ENCODE data around the gene CYGB.

Gene CYGB

DNA sequence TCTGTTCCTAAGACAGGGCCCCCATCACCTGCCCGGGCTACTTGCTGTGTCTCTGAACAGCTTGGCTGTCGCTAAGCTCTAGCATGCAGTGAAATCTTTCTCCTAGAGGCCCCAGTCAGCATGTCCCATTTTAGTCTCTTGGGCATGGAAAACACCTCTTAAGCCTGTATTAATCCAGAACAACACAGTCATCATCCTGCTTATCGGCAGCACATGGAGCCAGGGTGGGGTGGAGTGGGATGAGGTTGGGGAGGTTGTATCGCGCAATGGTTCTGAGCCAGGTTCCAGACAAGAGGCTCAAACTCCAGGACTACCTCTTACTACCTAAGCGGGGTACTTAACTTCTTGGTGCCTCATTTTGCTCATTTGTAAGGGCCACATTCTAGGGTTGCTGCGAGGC is 40.4 kb upstream of the CYGB start:
- no peaks in the 10 kb centered on the region for H4K20me1 ChIP-seq (ENCODE audit: low read depth, low read length)
- H3K27me3 ChIP-seq (ENCODE audit: low read length): no peaks in the 10 kb centered on the region
- no peak overlapping the region for H3K9ac ChIP-seq (ENCODE audit: low read length)
- no peak overlapping the region for H3K4me3 ChIP-seq (ENCODE audit: insufficient read depth, low read length, poor library complexity, severe bottlenecking)
- no peaks in the 10 kb centered on the region for H3K9me2 ChIP-seq (replicated peaks; ENCODE audit: insufficient read depth, low read length)
- H2AFZ ChIP-seq (ENCODE audit: low read depth, low read length, severe bottlenecking): no peak overlapping the region
- TF ChIP-seq CTCF (IDR thresholded peaks at IDR 0.05; ENCODE audit: insufficient read depth, low read length, poor library complexity, severe bottlenecking) (no peak), EZH2phosphoT487 (conservative IDR thresholded peaks at IDR 0.05; ENCODE audit: low read length) (no peak)
- no peaks in the 10 kb centered on the region for H3K36me3 ChIP-seq (ENCODE audit: low read length)
- no peaks in the 10 kb centered on the region for H3K9me3 ChIP-seq (ENCODE audit: insufficient read depth, low read length)
- no peaks in the 10 kb centered on the region for H3K79me2 ChIP-seq (ENCODE audit: insufficient read depth, low read length)
- H3F3A ChIP-seq (ENCODE audit: insufficient read depth): no peaks in the 10 kb centered on the region
- H3K27ac ChIP-seq (ENCODE audit: low read depth, low read length): no peak overlapping the region
- no peak overlapping the region for H3K4me2 ChIP-seq (ENCODE audit: low read depth, low read length, poor library complexity, severe bottlenecking)

- no peak overlapping the region for H2AFZ ChIP-seq (ENCODE audit: low read depth, low read length, severe bottlenecking)
Measured at GRCh38 chr17:76576189-76576588, 38.7 kb upstream of the CYGB start.

DNA sequence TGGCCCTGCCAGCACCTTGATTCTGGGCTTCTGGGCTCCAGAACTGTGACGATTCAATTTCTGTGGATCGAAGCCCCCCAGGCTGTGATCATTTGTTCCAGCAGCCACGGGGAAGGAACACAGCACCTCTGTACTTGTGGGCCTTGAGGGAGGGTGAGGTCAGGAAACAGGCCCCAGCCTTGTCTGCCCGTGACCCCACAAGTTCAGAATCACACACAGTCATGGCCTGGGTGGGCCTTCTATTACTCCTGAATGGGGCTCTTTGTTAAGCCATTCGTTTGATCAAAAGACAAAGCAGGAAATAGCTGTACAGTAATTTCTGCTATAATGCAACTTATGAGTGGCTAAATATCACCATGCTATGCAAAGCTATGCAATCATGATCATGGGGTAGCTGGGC is 38.1 kb upstream of the CYGB start:
- Histone ChIP-seq H3K9me2 (replicated peaks; ENCODE audit: insufficient read depth, low read length) (no peaks in the 10 kb centered on the region), H3K27me3 (ENCODE audit: low read length) (no peaks in the 10 kb centered on the region), H3K27ac (ENCODE audit: low read depth, low read length) (no peak overlapping the region), H3K9ac (ENCODE audit: low read length) (no peak overlapping the region), H3K9me3 (ENCODE audit: insufficient read depth, low read length) (no peaks in the 10 kb centered on the region), H3K4me3 (ENCODE audit: insufficient read depth, low read length, poor library complexity, severe bottlenecking) (no peak overlapping the region), H3F3A (ENCODE audit: insufficient read depth) (no peaks in the 10 kb centered on the region), H2AFZ (ENCODE audit: low read depth, low read length, severe bottlenecking) (no peak overlapping the region), H4K20me1 (ENCODE audit: low read depth, low read length) (no peaks in the 10 kb centered on the region), H3K79me2 (ENCODE audit: insufficient read depth, low read length) (no peaks in the 10 kb centered on the region), H3K36me3 (ENCODE audit: low read length) (no peaks in the 10 kb centered on the region), H3K4me2 (ENCODE audit: low read depth, low read length, poor library complexity, severe bottlenecking) (no peak overlapping the region)
- TF ChIP-seq EZH2phosphoT487 (conservative IDR thresholded peaks at IDR 0.05; ENCODE audit: low read length) (no peak), CTCF (IDR thresholded peaks at IDR 0.05; ENCODE audit: insufficient read depth, low read length, poor library complexity, severe bottlenecking) (no peak)

More at GRCh38 chr17:76576189-76576588, 38.7 kb upstream of the CYGB start:
- no peaks in the 10 kb centered on the region for H3K27me3 ChIP-seq (ENCODE audit: low read length)
- no peak overlapping the region for H3K9ac ChIP-seq (ENCODE audit: low read length)
- no peak overlapping the region for H3K4me2 ChIP-seq (ENCODE audit: low read depth, low read length, poor library complexity, severe bottlenecking)
- no peak overlapping the region for H3K27ac ChIP-seq (ENCODE audit: low read depth, low read length)
- no peaks in the 10 kb centered on the region for H4K20me1 ChIP-seq (ENCODE audit: low read depth, low read length)
- no peaks in the 10 kb centered on the region for H3K9me2 ChIP-seq (replicated peaks; ENCODE audit: insufficient read depth, low read length)
- no peaks in the 10 kb centered on the region for H3K36me3 ChIP-seq (ENCODE audit: low read length)
- no peak overlapping the region for H3K4me3 ChIP-seq (ENCODE audit: insufficient read depth, low read length, poor library complexity, severe bottlenecking)
- H3K9me3 ChIP-seq (ENCODE audit: insufficient read depth, low read length): no peaks in the 10 kb centered on the region
- H3F3A ChIP-seq (ENCODE audit: insufficient read depth): no peaks in the 10 kb centered on the region
- no peak for TF ChIP-seq EZH2phosphoT487 (conservative IDR thresholded peaks at IDR 0.05; ENCODE audit: low read length)
- TF ChIP-seq CTCF (IDR thresholded peaks at IDR 0.05; ENCODE audit: insufficient read depth, low read length, poor library complexity, severe bottlenecking): no peak
- H3K79me2 ChIP-seq (ENCODE audit: insufficient read depth, low read length): no peaks in the 10 kb centered on the region
